ENCODE results near the gene ATP6V0A1. TPM values are rescaled to one million over a fixed set of nuclear protein-coding genes. Genes with fewer than 3 reads are reported as not detected.

ATP6V0A1 gene
- total and polyA plus RNA-seq, 10 donors, result 23.0 to 140 (median 110) TPM

- intact Hi-C loops (cut with DNase I; ENCODE audit: low total_unique reads), result no loop called here
- peak overlapping the region; percentile 49 to 86 (median 67) for H3K4me3 ChIP-seq
- peak; percentile 82 for DNase-seq
Observed at GRCh38 chr17:42422412-42422957, 36.2 kb upstream of the ATP6V0A1 start.

GRCh38 chr17:42422958-42423712 lies 35.5 kb upstream of the ATP6V0A1 start, which contains the start of gene CAVIN1:
Gene CAVIN1, minus strand, starts transcription at chr17:42423256. Its CDS starts 159 bp downstream, at chr17:42423097.
- H3K27me3 ChIP-seq (replicated peaks in 1 of 7), result peaks cover 0 to 48% (median 28%) of the 10 kb centered on the region in 7 donors
- TF ChIP-seq POLR2A (IDR thresholded peaks at IDR 0.05) (peak in 2 of 3 donors; percentile 46 to 86), CTCF (IDR thresholded peaks at IDR 0.05 in 8 of 11, conservative IDR thresholded peaks at IDR 0.05 in 3 of 11) (no peak), POLR2AphosphoS5 (IDR thresholded peaks at IDR 0.05) (peak; percentile 98 to 100 (median 98))
- WGBS, 5 donors, result 3 to 5% (median 4%) methylated on average over 47 to 58 of the region's 58 CpGs
- no peaks in the 10 kb centered on the region for H3K9me3 ChIP-seq
- peak within 1 kb of the TSS; percentile 49 to 86 (median 67) for H3K4me3 ChIP-seq
- peaks cover 0 to 73% (median 44%) of the 10 kb centered on the region in 6 donors for H3K4me1 ChIP-seq
- peak within 1 kb of the TSS; percentile 74 to 95 (median 90) for H3K27ac ChIP-seq
- DNase-seq, result peak; percentile 91
- H3K36me3 ChIP-seq, result no peaks in the 10 kb centered on the region
- intact Hi-C loops (cut with DNase I; ENCODE audit: low total_unique reads), result no loop called here

More at GRCh38 chr17:42422412-42422957, 36.2 kb upstream of the ATP6V0A1 start:
- Histone ChIP-seq H3K36me3 (no peaks in the 10 kb centered on the region), H3K9me3 (no peaks in the 10 kb centered on the region), H3K27ac (peak overlapping the region; percentile 74 to 95 (median 90)), H3K4me1 (peaks cover 0 to 77% (median 48%) of the 10 kb centered on the region in 6 donors), H3K27me3 (replicated peaks in 1 of 7) (peaks cover 0 to 48% (median 28%) of the 10 kb centered on the region in 7 donors)
- TF ChIP-seq POLR2A (IDR thresholded peaks at IDR 0.05) (no peak), POLR2AphosphoS5 (IDR thresholded peaks at IDR 0.05) (no peak), CTCF (IDR thresholded peaks at IDR 0.05 in 8 of 11, conservative IDR thresholded peaks at IDR 0.05 in 3 of 11) (no peak)
- 0 to 3% (median 1%) methylated on average over 19 to 44 of the region's 44 CpGs for WGBS, 5 donors

GRCh38 chr17:42423766-42424165 lies 34.9 kb upstream of the ATP6V0A1 start:
- H3K27me3 ChIP-seq (replicated peaks in 1 of 7), result peaks cover 0 to 48% (median 28%) of the 10 kb centered on the region in 7 donors
- peak overlapping the region; percentile 42 to 95 (median 90) for H3K27ac ChIP-seq
- TF ChIP-seq POLR2AphosphoS5 (IDR thresholded peaks at IDR 0.05) (no peak), CTCF (IDR thresholded peaks at IDR 0.05 in 8 of 11, conservative IDR thresholded peaks at IDR 0.05 in 3 of 11) (no peak)
- no peak for DNase-seq
- intact Hi-C loops (cut with DNase I; ENCODE audit: low total_unique reads), result no loop called here
- no peaks in the 10 kb centered on the region for H3K36me3 ChIP-seq
- H3K4me3 ChIP-seq, result peak overlapping the region in 3 of 8 donors; percentile 67 to 86 (median 75)
- 71 to 81% (median 74%) methylated on average over 11 of the region's 11 CpGs for WGBS, 5 donors
- no peaks in the 10 kb centered on the region for H3K9me3 ChIP-seq
- H3K4me1 ChIP-seq, result peaks cover 0 to 73% (median 44%) of the 10 kb centered on the region in 6 donors

Data from spleen (tissue), 11 donors.